GM21381 (cell line): ENCODE data around the gene SLC13A2.
A peak's percentile ranks its signal among the peaks of the same experiment; 100 is the strongest.

Source experiments
- ATAC-seq: cut with Tn5 transposase; IDR thresholded peaks from one replicate; pipeline ENCODE4 v1.9.1; 2021; ENCODE audit warnings: mild to moderate bottlenecking, moderate library complexity; ENCODE audit not compliant: unreplicated experiment

SLC13A2 gene

GRCh38 chr17:28491860-28492259 lies 18.4 kb downstream of the SLC13A2 start:
- no peak for ATAC-seq

GRCh38 chr17:28492352-28493310 lies 19.2 kb downstream of the SLC13A2 start:
- no peak for ATAC-seq

DNA sequence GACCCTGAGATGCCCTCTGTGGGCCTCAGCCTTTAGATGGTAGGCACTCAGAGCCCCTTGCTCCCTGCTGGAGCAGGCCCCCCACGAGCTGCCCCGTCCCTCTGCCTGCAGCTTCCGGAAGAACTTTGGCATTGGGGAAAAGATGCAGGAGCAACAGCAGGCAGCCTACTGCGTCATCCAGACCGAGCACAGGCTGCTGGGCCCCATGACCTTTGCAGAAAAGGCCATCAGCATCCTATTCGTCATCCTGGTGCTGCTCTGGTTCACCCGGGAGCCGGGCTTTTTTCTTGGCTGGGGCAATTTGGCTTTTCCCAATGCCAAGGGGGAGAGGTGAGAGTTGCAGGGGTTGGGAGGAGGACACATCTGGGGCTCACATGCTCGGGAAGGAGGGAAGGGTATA lies 20.0 kb downstream of the SLC13A2 start:
- no peak for ATAC-seq

- no peak for ATAC-seq
These were observed 21.2 kb downstream of the SLC13A2 start for GRCh38 chr17:28494445-28495188.

DNA sequence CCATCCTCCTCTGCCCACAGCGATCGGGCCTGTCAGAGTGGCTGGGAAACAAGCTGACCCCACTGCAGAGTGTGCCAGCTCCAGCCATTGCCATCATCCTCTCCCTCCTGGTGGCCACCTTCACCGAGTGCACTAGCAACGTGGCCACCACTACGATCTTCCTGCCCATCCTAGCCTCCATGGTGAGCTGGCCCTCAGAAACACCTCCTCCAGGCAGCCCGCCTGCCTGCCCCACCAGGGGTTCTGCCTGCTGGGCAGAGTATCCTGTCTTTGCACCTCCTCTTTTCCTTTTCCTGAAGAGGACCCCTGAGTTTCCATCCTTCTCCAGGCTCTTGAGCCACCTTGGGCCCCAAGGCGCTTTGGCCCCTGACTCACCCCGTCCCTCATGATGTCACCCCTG lies 22.2 kb downstream of the SLC13A2 start:
- ATAC-seq = no peak

- ATAC-seq = no peak
These were observed 24.5 kb downstream of the SLC13A2 start for GRCh38 chr17:28497931-28498330.

- ATAC-seq = no peak
These were observed 25.4 kb downstream of the SLC13A2 start for GRCh38 chr17:28498652-28499363.

DNA sequence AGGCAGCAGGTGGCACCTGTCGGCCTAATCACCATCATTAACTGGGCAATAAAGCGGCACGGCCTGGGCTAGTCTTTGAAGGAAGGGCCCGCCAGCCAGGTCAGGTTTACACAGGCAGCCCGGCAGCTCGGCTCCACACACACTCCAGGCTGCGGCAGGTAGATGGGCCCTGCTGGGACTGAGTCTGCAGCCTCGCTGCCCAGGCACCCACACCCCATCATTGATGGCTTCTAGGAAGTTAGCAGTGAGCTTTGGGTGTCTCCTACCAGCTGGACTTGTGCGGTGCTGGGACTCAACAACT lies 25.9 kb downstream of the SLC13A2 start:
- ATAC-seq = no peak

DNA sequence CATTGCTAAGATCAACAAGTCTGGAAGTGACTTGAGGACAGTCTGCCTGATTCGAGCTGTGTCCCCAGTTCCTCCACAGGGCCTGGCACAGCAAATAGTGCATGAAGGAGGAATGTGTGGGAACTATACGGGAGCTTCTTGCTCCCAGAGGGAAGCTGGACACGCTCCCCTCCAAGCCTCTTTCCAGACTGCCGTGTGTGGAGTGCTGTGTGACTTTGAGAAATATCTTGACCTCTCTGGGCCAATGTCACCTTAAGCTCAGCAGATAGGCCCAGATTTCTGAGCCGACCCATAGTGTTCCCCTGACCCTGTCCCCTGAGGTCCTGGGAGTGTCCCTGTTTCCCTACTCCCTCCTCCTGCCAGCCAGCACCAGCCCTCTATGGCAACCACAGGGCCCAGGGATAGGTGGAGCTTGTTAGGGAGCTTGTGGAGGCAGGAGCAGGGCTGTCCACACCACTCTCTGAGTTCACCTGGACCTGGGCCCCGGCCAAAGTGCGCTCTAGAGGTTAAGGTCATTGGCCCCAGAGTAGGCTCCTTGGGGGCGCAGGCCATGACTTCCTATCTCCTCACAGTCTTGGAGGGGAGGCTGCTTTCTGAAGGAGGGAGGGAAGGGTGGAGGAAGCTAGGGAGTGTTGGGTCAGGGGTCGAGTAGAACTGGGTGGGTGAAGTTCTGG lies 26.4 kb downstream of the SLC13A2 start:
- no peak for ATAC-seq

GRCh38 chr17:28500712-28501379 lies 27.4 kb downstream of the SLC13A2 start:
- peak; percentile 52 for ATAC-seq

GRCh38 chr17:28501421-28502284 lies 28.2 kb downstream of the SLC13A2 start:
- ATAC-seq = no peak

DNA sequence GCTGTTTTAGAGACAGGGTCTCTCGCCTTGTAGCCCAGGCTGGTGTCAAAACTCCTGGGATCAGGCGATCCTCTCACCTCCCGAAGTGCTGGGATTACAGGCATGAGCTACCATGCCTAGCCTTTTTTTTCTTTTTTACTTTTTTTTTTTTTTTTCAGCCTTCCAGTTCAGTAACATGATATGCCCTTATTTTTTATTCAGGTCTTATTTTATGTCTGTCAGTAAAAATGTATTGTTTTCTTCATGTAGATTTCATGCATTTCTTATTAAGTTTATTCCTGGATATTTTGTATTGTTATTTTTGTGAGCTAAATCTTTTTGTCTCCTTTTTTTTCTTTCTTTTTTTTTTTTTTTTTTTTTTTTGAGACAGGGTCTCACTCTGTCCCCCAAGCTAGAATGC lies 30.0 kb downstream of the SLC13A2 start:
- no peak for ATAC-seq

GRCh38 chr17:28505986-28506665 lies 32.7 kb downstream of the SLC13A2 start, which contains the start of gene FOXN1:
Gene FOXN1 (plus strand): TSS chr17:28506348. CDS start chr17:28523970, 17,622 bp downstream.
- no peak for ATAC-seq

DNA sequence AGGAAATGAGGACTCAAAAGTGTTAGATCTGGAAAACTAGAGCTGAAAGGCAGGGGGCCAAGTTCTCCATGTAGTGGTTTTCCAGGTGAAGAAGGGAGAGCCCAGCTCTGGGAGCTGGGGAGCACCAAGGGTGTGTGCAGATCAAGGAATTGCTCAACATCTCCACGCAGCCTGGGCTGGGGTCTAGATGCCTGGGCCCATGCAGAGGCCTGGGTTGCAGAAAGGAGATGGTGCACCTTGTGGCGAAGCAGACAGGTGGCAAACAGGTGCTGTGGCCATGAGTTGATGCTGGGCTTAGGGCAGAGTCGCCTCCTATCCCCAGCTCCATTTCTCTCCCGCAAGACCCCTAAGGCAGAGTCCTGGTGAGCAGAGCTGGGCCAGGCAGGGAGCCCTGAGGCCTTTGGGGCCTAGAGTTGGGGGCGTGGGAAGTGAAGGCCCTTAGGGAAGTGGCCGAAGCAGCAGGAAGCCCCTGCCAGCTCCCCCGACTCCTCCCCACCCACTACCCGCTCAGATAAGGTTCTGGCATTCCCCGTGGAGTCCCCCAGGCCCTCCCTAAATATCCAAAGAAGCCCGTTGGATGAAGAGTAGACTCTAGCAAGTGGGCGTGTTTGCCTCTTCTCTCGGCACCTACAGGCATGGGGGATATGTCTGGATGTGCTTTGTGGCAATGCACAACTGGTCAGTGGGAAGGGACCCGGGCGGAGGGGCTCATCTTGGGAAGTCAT lies 33.5 kb downstream of the SLC13A2 start:
- ATAC-seq = no peak

DNA sequence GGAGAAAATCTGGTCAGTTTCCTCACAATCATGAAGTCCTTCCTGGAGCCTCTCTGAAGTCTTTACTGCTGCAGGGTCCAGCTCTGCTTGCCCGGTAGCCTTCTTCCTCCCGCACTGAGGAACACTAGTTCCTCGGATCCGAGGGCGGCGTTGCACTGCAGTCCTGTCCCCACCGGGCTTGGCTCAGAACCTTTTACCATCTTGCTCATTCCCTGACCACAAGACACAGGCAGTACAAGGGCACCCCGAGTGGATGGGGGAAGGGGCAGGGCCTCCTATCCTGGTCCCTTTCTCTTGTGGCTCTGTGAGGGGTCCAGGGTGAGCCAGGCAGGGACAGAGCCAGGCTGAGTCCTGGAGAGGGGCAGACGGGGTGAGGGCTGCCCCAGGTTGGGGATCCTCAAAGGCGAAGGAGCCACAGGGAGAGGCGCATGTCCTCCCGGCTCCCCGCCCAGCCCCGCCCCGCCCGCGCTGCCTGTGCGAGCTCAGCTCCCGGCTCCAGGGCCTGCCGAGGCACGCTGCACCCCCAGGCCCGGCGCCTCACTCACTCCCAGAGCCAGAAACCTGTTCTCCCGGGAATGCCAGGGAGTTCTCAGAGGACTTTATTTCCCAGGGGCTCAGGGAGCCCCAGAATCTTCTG lies 34.2 kb downstream of the SLC13A2 start:
- no peak for ATAC-seq

DNA sequence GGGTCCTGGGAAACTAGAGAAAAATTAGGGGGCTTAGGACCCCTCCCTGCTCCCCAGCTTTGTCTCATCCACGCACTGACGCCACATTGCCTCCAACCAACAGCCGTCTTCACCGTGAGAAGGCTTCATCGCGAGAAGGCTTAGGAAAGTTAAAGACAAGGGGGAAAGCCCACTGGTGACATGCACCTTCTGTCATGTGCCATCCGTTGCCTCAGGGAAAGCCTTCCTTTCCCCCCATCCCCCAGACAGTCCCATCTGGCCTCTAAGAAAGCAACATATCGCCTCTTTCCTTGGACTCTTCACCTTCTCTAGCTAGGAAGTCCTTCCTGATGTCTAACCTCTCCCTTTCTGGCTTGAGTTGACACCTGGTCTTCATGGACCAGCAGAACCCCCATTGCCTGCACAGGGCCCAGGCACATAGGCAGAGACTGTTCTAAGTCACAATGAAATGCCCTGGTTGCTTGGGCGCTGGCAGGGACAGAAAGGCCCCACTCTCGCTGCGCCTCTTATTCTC lies 34.8 kb downstream of the SLC13A2 start:
- no peak for ATAC-seq

GRCh38 chr17:28509789-28510188 lies 36.3 kb downstream of the SLC13A2 start:
- ATAC-seq = no peak
